Calu3 (cell line): ENCODE measurements around the gene FADS1. TPM values are rescaled to one million over a fixed set of nuclear protein-coding genes. Genes with fewer than 3 reads are reported as not detected.

Source experiments
- BruUV-seq: library from RNA; stranded (reverse); fragments of 400-500 nt; replicated peaks from 2 replicates; lab custom pipeline; 2021; lab: Mats Ljungman, UMichigan
- CTCF ChIA-PET: fragments of 300-600 bp; sonication (Branson Sonifier 250); formaldehyde crosslinking; loops from one replicate; lab custom pipeline; 2022; ENCODE audit warnings: antibody characterized with exemption; lab: Charles Lee
- DNase-seq: peaks from one replicate; pipeline ENCODE4 v3.0.0; 2022
- H3K27ac Mint-ChIP-seq: one replicate; pipeline ENCODE4 v1.8.0; 2022; ENCODE audit warnings: mixed read lengths; ENCODE audit not compliant: unreplicated experiment
- H3K27me3 Mint-ChIP-seq: one replicate; pipeline ENCODE4 v1.8.0; 2022; ENCODE audit warnings: mixed read lengths; ENCODE audit not compliant: unreplicated experiment
- H3K36me3 Mint-ChIP-seq: one replicate; pipeline ENCODE4 v1.8.0; 2022; ENCODE audit warnings: mild to moderate bottlenecking, moderate library complexity, mixed read lengths; ENCODE audit not compliant: insufficient read depth, unreplicated experiment
- H3K4me1 Mint-ChIP-seq: one replicate; pipeline ENCODE4 v1.8.0; 2022; ENCODE audit warnings: mild to moderate bottlenecking, low read depth, mixed read lengths; ENCODE audit not compliant: unreplicated experiment
- H3K4me3 Mint-ChIP-seq: one replicate; pipeline ENCODE4 v1.8.0; 2022; ENCODE audit warnings: mild to moderate bottlenecking, low read depth, moderate library complexity, mixed read lengths; ENCODE audit not compliant: unreplicated experiment
- H3K9me3 Mint-ChIP-seq: one replicate; pipeline ENCODE4 v1.8.0; 2022; ENCODE audit warnings: low read depth, mixed read lengths; ENCODE audit not compliant: unreplicated experiment
- CTCF ChIP-seq: fragments of 200-600 bp; IDR thresholded peaks from one replicate; pipeline ENCODE4 v1.8.0; 2022; ENCODE audit warnings: antibody characterized with exemption; ENCODE audit not compliant: unreplicated experiment
- intact Hi-C: fragments of 100-400 bp; cut with micrococcal nuclease; formaldehyde crosslinking; loops from one replicate; pipeline ENCODE4 v1.10.0; 2022; ENCODE audit not compliant: unreplicated experiment
- total RNA-seq: library from RNA; stranded (reverse); gene quantifications from 2 replicates; pipeline ENCODE4 v1.2.3, GENCODE V29; 2022

Gene FADS1
- total RNA-seq, 1 experiment from 2014 or later, result 74.1 TPM

GRCh38 chr11:61855939-61856680 lies 39.3 kb upstream of the FADS1 start:
- no TSS peak for BruUV-seq
- intact Hi-C loops, result no loop called here
- Mint-ChIP-seq H3K27me3 (no peaks in the 10 kb centered on the region), H3K36me3 (no peaks in the 10 kb centered on the region), H3K27ac (no peak overlapping the region), H3K9me3 (no peaks in the 10 kb centered on the region), H3K4me3 (no peak overlapping the region), H3K4me1 (peaks cover 9% of the 10 kb centered on the region)
- DNase-seq, result no peak
- TF ChIP-seq CTCF, result no peak
- CTCF ChIA-PET, result no interaction called here

- no peaks in the 10 kb centered on the region for H3K27me3 Mint-ChIP-seq
- BruUV-seq, result no TSS peak
- intact Hi-C loops, result no loop called here
- DNase-seq, result no peak
- no peak overlapping the region for H3K27ac Mint-ChIP-seq
- H3K9me3 Mint-ChIP-seq, result no peaks in the 10 kb centered on the region
- H3K4me1 Mint-ChIP-seq, result peaks cover 3% of the 10 kb centered on the region
- H3K36me3 Mint-ChIP-seq, result no peaks in the 10 kb centered on the region
- TF ChIP-seq CTCF, result no peak
- CTCF ChIA-PET, result no interaction called here
- H3K4me3 Mint-ChIP-seq, result no peak overlapping the region
These were observed 38.3 kb upstream of the FADS1 start for GRCh38 chr11:61854966-61855714.

- Mint-ChIP-seq H3K27me3 (no peaks in the 10 kb centered on the region), H3K36me3 (no peaks in the 10 kb centered on the region), H3K4me3 (no peak overlapping the region), H3K4me1 (no peaks in the 10 kb centered on the region), H3K27ac (no peak overlapping the region), H3K9me3 (no peaks in the 10 kb centered on the region)
- BruUV-seq, result no TSS peak
- intact Hi-C loops, result no loop called here
- no peak for DNase-seq
- CTCF ChIA-PET, result no interaction called here
- no peak for TF ChIP-seq CTCF
These were observed 37.5 kb upstream of the FADS1 start for GRCh38 chr11:61854206-61854895.

GRCh38 chr11:61853698-61854169 lies 36.9 kb upstream of the FADS1 start:
- BruUV-seq, result no TSS peak
- CTCF ChIA-PET, result no interaction called here
- Mint-ChIP-seq H3K27ac (no peak overlapping the region), H3K4me3 (no peak overlapping the region), H3K4me1 (no peaks in the 10 kb centered on the region), H3K9me3 (no peaks in the 10 kb centered on the region), H3K27me3 (no peaks in the 10 kb centered on the region), H3K36me3 (no peaks in the 10 kb centered on the region)
- intact Hi-C loops, result no loop called here
- TF ChIP-seq CTCF, result no peak
- DNase-seq, result no peak
